Dedifferentiated amniotic fluid mesenchymal stem cell (primary cell): ENCODE results near the gene KCNQ1.

Experiments
- DNase-seq: peaks from one replicate; pipeline ENCODE4 v3.0.0-alpha.2; 2016; ENCODE audit errors: extremely low spot score

Gene KCNQ1

GRCh38 chr11:2819316-2819715 is 374.5 kb downstream of the KCNQ1 start:
- DNase-seq: no peak

GRCh38 chr11:2820976-2821375 is 376.2 kb downstream of the KCNQ1 start:
- DNase-seq: no peak

GRCh38 chr11:2821891-2822290 is 377.1 kb downstream of the KCNQ1 start:
- DNase-seq: no peak

- no peak for DNase-seq
These were observed 380.0 kb downstream of the KCNQ1 start for GRCh38 chr11:2824851-2825250.

GRCh38 chr11:2825261-2825888 is 380.6 kb downstream of the KCNQ1 start:
- DNase-seq: peak; percentile 46

GRCh38 chr11:2825889-2826678 is 381.3 kb downstream of the KCNQ1 start:
- peak; percentile 92 for DNase-seq

GRCh38 chr11:2826679-2827056 is 381.9 kb downstream of the KCNQ1 start:
- DNase-seq: no peak

- DNase-seq: no peak
These were observed 382.4 kb downstream of the KCNQ1 start for GRCh38 chr11:2827256-2827655.

GRCh38 chr11:2827792-2828191 is 383.0 kb downstream of the KCNQ1 start:
- DNase-seq: no peak

- DNase-seq: no peak
These were observed 383.9 kb downstream of the KCNQ1 start for GRCh38 chr11:2828585-2829330.

- DNase-seq: no peak
These were observed 385.4 kb downstream of the KCNQ1 start for GRCh38 chr11:2830030-2830812.

GRCh38 chr11:2830886-2831285 is 386.1 kb downstream of the KCNQ1 start:
- DNase-seq: no peak

- no peak for DNase-seq
These were observed 387.1 kb downstream of the KCNQ1 start for GRCh38 chr11:2831781-2832532.

GRCh38 chr11:2832533-2833020 is 387.8 kb downstream of the KCNQ1 start:
- no peak for DNase-seq

GRCh38 chr11:2833051-2833715 is 388.4 kb downstream of the KCNQ1 start:
- no peak for DNase-seq

- DNase-seq: no peak
These were observed 389.1 kb downstream of the KCNQ1 start for GRCh38 chr11:2833716-2834502.

GRCh38 chr11:2834503-2835273 is 389.9 kb downstream of the KCNQ1 start:
- DNase-seq: no peak

- no peak for DNase-seq
These were observed 390.5 kb downstream of the KCNQ1 start for GRCh38 chr11:2835296-2835695.

GRCh38 chr11:2835751-2836150 is 390.9 kb downstream of the KCNQ1 start:
- DNase-seq: no peak
